CD4-positive, alpha-beta T cell (primary cell): Measurements from ENCODE around the gene NDUFA8. TPM values are rescaled to one million over a fixed set of nuclear protein-coding genes. Genes with fewer than 3 reads are reported as not detected.

Source experiments
- ATAC-seq: fragments of 200-7000 bp; cut with Tn5 transposase; one replicate; pipeline ENCODE4 v1.10.0; 2022; ENCODE audit warnings: mild to moderate bottlenecking; ENCODE audit not compliant: poor library complexity
- CTCF ChIA-PET: fragments of 350-600 bp; sonication (Branson Sonifier 250); formaldehyde crosslinking; loops from one replicate; lab custom pipeline; 2021; ENCODE audit warnings: antibody characterized with exemption, inconsistent platforms; lab: Charles Lee
- POLR2A ChIA-PET: fragments of 350-600 bp; sonication (Branson Sonifier 250); formaldehyde crosslinking; loops from one replicate; lab custom pipeline; 2021; ENCODE audit warnings: antibody characterized with exemption, inconsistent platforms; lab: Charles Lee
- DNase-seq, 14 experiments: peaks; one replicate each; pipeline ENCODE4 v3.0.0-alpha.2; 2013 to 2020; ENCODE audit warnings: mixed read lengths in 2 of 14
- H3K27ac ChIP-seq, 2 donors: one replicate each; pipeline versions ENCODE4 v1.5.1 to v1.7.0; 2013; ENCODE audit warnings: low read length in 2 of 2, low read depth in 1 of 2, mild to moderate bottlenecking in 1 of 2
- H3K27me3 ChIP-seq, 2 experiments: 1 replicate in 1 of 2; 2 replicates in 1 of 2; pipeline versions ENCODE4 v1.6.1 to v1.7.0; 2013; ENCODE audit warnings: low read length in 2 of 2, control low read depth in 1 of 2, mild to moderate bottlenecking in 1 of 2, moderate library complexity in 1 of 2; ENCODE audit not compliant: insufficient read depth in 2 of 2, control insufficient read depth in 1 of 2
- H3K36me3 ChIP-seq: one replicate; pipeline ENCODE4 v1.6.1; 2013; ENCODE audit warnings: low read length, control low read depth; ENCODE audit not compliant: insufficient read depth
- H3K4me1 ChIP-seq: one replicate; pipeline ENCODE4 v1.6.1; 2013; ENCODE audit warnings: low read length, control low read depth; ENCODE audit not compliant: insufficient read depth
- H3K4me3 ChIP-seq: one replicate; pipeline ENCODE4 v1.5.1; 2013; ENCODE audit warnings: mild to moderate bottlenecking, low read length, moderate library complexity
- H3K9me3 ChIP-seq, 2 experiments: 1 replicate in 1 of 2; 2 replicates in 1 of 2; pipeline versions ENCODE4 v1.6.1 to v1.7.0; 2013; ENCODE audit warnings: low read length in 2 of 2, mild to moderate bottlenecking in 2 of 2, control low read depth in 1 of 2, moderate library complexity in 1 of 2; ENCODE audit not compliant: control insufficient read depth in 1 of 2, insufficient read depth in 1 of 2
- H3K27ac Mint-ChIP-seq: one replicate; pipeline ENCODE4 v1.8.0; 2020; ENCODE audit warnings: mixed read lengths
- H3K27me3 Mint-ChIP-seq: one replicate; pipeline ENCODE4 v1.8.0; 2021; ENCODE audit warnings: mixed read lengths
- H3K36me3 Mint-ChIP-seq: one replicate; pipeline ENCODE4 v1.8.0; 2021; ENCODE audit warnings: low read depth, mixed read lengths
- H3K4me1 Mint-ChIP-seq: one replicate; pipeline ENCODE4 v1.8.0; 2021; ENCODE audit warnings: low read depth, mixed read lengths
- H3K4me3 Mint-ChIP-seq: one replicate; pipeline ENCODE4 v1.8.0; 2020; ENCODE audit warnings: mild to moderate bottlenecking, mixed read lengths
- H3K9me3 Mint-ChIP-seq: one replicate; pipeline ENCODE4 v1.8.0; 2020; ENCODE audit warnings: mixed read lengths
- CTCF ChIP-seq: fragments of 200-600 bp; IDR thresholded peaks from one replicate; pipeline ENCODE4 v1.8.0; 2022; ENCODE audit warnings: antibody characterized with exemption, mild to moderate bottlenecking
- intact Hi-C, 2 experiments: fragments of 100-400 bp; cut with DNase I in 1 of 2; cut with micrococcal nuclease in 1 of 2; formaldehyde crosslinking; loops; one replicate each; pipeline versions ENCODE4 v1.15.1 to v1.9.0; 2023 to 2025; cut with DNase I, micrococcal nuclease
- total RNA-seq, 174 experiments: library from RNA in 2 of 174; stranded (reverse) in 2 of 174; gene quantifications; one replicate each; pipeline ENCODE4 v1.2.3 and lab custom pipeline; 2021 to 2026

Gene NDUFA8
- total RNA-seq, 2 experiments from 2014 or later = 4.5 to 5.0 TPM

- H3K36me3 Mint-ChIP-seq = no peaks in the 10 kb centered on the region
- H3K4me3 ChIP-seq = no peak overlapping the region
- H3K9me3 Mint-ChIP-seq = no peaks in the 10 kb centered on the region
- ATAC-seq = no peak
- no peak overlapping the region for H3K4me3 Mint-ChIP-seq
- no peaks in the 10 kb centered on the region for H3K4me1 Mint-ChIP-seq
- intact Hi-C loops = no loop called here
- DNase-seq = no peak
- H3K4me1 ChIP-seq = no peaks in the 10 kb centered on the region
- H3K27ac ChIP-seq = no peak overlapping the region
- no peaks in the 10 kb centered on the region for H3K27me3 Mint-ChIP-seq
- no peaks in the 10 kb centered on the region for H3K9me3 ChIP-seq
- no peak for TF ChIP-seq CTCF
- no peak overlapping the region for H3K27ac Mint-ChIP-seq
- peaks cover 0 to 10% of the 10 kb centered on the region in 2 experiments for H3K27me3 ChIP-seq
- ChIA-PET POLR2A (no interaction called here), CTCF (interaction anchor here (1.9 kb wide), 1 partner anchor 12 kb away, joined by 6 read pairs; no protein-coding TSS in a partner anchor)
- no peaks in the 10 kb centered on the region for H3K36me3 ChIP-seq
Measured at GRCh38 chr9:122110100-122110833, 49.3 kb downstream of the NDUFA8 start.

GRCh38 chr9:122109035-122109813, 50.4 kb downstream of the NDUFA8 start:
- no peak overlapping the region for H3K27ac Mint-ChIP-seq
- no peak overlapping the region for H3K4me3 Mint-ChIP-seq
- intact Hi-C loops = loop anchor here in 1 of 2 experiments (10.0 kb wide), 1 partner anchor 356 kb away; no protein-coding TSS in a partner anchor
- CTCF ChIA-PET = interaction anchor here (1.9 kb wide), 1 partner anchor 11 kb away, joined by 6 read pairs; no protein-coding TSS in a partner anchor
- no peak for ATAC-seq
- peaks cover under 1% of the 10 kb centered on the region for H3K9me3 Mint-ChIP-seq
- H3K27ac ChIP-seq = no peak overlapping the region
- H3K27me3 ChIP-seq = peaks cover 0 to 7% of the 10 kb centered on the region in 2 experiments
- no peaks in the 10 kb centered on the region for H3K27me3 Mint-ChIP-seq
- H3K4me1 Mint-ChIP-seq = no peaks in the 10 kb centered on the region
- no peaks in the 10 kb centered on the region for H3K36me3 ChIP-seq
- POLR2A ChIA-PET = no interaction called here
- no peak for DNase-seq
- no peaks in the 10 kb centered on the region for H3K36me3 Mint-ChIP-seq
- TF ChIP-seq CTCF = no peak
- no peaks in the 10 kb centered on the region for H3K4me1 ChIP-seq
- peaks cover 0 to 5% of the 10 kb centered on the region in 2 experiments for H3K9me3 ChIP-seq
- H3K4me3 ChIP-seq = no peak overlapping the region

- Mint-ChIP-seq H3K36me3 (no peaks in the 10 kb centered on the region), H3K4me1 (no peaks in the 10 kb centered on the region), H3K27ac (no peak overlapping the region), H3K4me3 (no peak overlapping the region), H3K27me3 (no peaks in the 10 kb centered on the region), H3K9me3 (peaks cover 3% of the 10 kb centered on the region)
- Histone ChIP-seq H3K36me3 (no peaks in the 10 kb centered on the region), H3K27ac (no peak overlapping the region), H3K27me3 (no peaks in the 10 kb centered on the region), H3K4me1 (no peaks in the 10 kb centered on the region), H3K4me3 (no peak overlapping the region), H3K9me3 (peaks cover 4 to 9% of the 10 kb centered on the region in 2 experiments)
- DNase-seq (no peak), ATAC-seq (no peak)
- TF ChIP-seq CTCF = no peak
- CTCF ChIA-PET = no interaction called here
- POLR2A ChIA-PET = no interaction called here
- intact Hi-C loops = loop anchor here in 1 of 2 experiments (10.0 kb wide), 1 partner anchor 357 kb away; no protein-coding TSS in a partner anchor
Measured at GRCh38 chr9:122107291-122107805, 52.2 kb downstream of the NDUFA8 start.
